ENCODE data around the gene WDR88. TPM values are rescaled to one million over a fixed set of nuclear protein-coding genes. Genes with fewer than 3 reads are reported as not detected.

Gene WDR88
- total and polyA plus RNA-seq, 2 of the 8 experiments (the other 6 are each of a cell fraction or from before 2014, with no cell fraction given): not detected

- Histone ChIP-seq H3K4ac (replicated peaks; ENCODE audit: insufficient read length, low read depth, low read length) (no peak overlapping the region), H3K9me3 (ENCODE audit: insufficient read depth in 2 of 2, low read depth in 1 of 2, low read length in 1 of 2) (peaks cover 0 to 5% of the 10 kb centered on the region in 2 experiments; a peak in 1 of 4 replicates), H2BK15ac (ENCODE audit: low read length) (no peak overlapping the region), H3K14ac (ENCODE audit: insufficient read length) (no peak overlapping the region), H4K91ac (replicated peaks; ENCODE audit: insufficient read length, low read length) (no peak overlapping the region), H2BK5ac (ENCODE audit: low read depth, low read length) (no peak overlapping the region), H3K79me2 (ENCODE audit: control insufficient read depth in 1 of 2, insufficient read depth in 2 of 2, low read length in 2 of 2) (no peaks in the 10 kb centered on the region), H3K4me3 (ENCODE audit: extremely low read depth in 1 of 4, insufficient read depth in 2 of 4, low read depth in 3 of 4, low read length in 4 of 4) (no peak overlapping the region), H2BK120ac (replicated peaks; ENCODE audit: low read depth, low read length) (no peak overlapping the region), H2AFZ (ENCODE audit: low read length) (no peak overlapping the region), H3K18ac (ENCODE audit: extremely low read depth, low read length) (no peak overlapping the region), H3K9ac (replicated peaks in 1 of 4; ENCODE audit: extremely low read depth in 1 of 4, low read depth in 3 of 4, low read length in 3 of 4) (no peak overlapping the region), H3K23ac (ENCODE audit: insufficient read length) (no peak overlapping the region), H2AK5ac (ENCODE audit: low read depth, low read length) (no peak overlapping the region), H3K27ac (ENCODE audit: low read depth, low read length) (no peak overlapping the region), H3K36me3 (ENCODE audit: control insufficient read depth in 2 of 4, insufficient read depth in 4 of 4, low read length in 3 of 4) (no peaks in the 10 kb centered on the region), H2BK12ac (ENCODE audit: low read depth, low read length) (no peak overlapping the region), H3K79me1 (ENCODE audit: low read depth, low read length) (no peaks in the 10 kb centered on the region), H4K20me1 (replicated peaks in 1 of 2; ENCODE audit: control insufficient read depth in 1 of 2, insufficient read depth in 2 of 2, low read length in 2 of 2) (no peaks in the 10 kb centered on the region), H3K56ac (replicated peaks; ENCODE audit: insufficient read length, low read depth, low read length) (no peak overlapping the region), H4K5ac (ENCODE audit: insufficient read length, low read depth, low read length) (no peak overlapping the region), H3K4me2 (ENCODE audit: insufficient read depth in 1 of 2, low read depth in 2 of 2, low read length in 2 of 2) (no peak overlapping the region), H2BK20ac (ENCODE audit: low read length) (no peak overlapping the region), H3K27me3 (replicated peaks in 1 of 4; ENCODE audit: control insufficient read depth in 3 of 4, extremely low read depth in 1 of 4, insufficient read depth in 3 of 4, low read length in 3 of 4) (no peaks in the 10 kb centered on the region), H3K4me1 (replicated peaks in 1 of 4; ENCODE audit: control insufficient read depth in 3 of 4, insufficient read depth in 4 of 4, low read length in 3 of 4) (no peaks in the 10 kb centered on the region), H3K23me2 (ENCODE audit: low read depth, low read length) (0 out of 2 replicates have a peak, but pooled peaks cover 2% of the 10 kb centered on the region), H4K8ac (ENCODE audit: extremely low read depth, insufficient read depth, low read length) (no peak overlapping the region; the same call in 1 of the 2 replicates)
- FAIRE-seq (no peak), DNase-seq (ENCODE audit: low read depth in 1 of 2, low spot score in 2 of 2) (no peak)
- ChIA-PET CTCF (ENCODE audit: partially characterized antibody) (interaction anchor here (0.6 to 3.8 kb wide), 4 partner anchors 11 to 77 kb away, joined by 3 to 12 read pairs (median 8); no protein-coding TSS in a partner anchor), POLR2A (ENCODE audit: partially characterized antibody) (interaction anchor here (1.1 to 3.5 kb wide), 2 partner anchors 19 to 23 kb away, joined by 3 to 15 read pairs; no protein-coding TSS in a partner anchor)
- 89% methylated on average over 3 of the region's 3 CpGs; no CpG with 5 or more reads in 1 of the 2 experiments for WGBS, 2 experiments (ENCODE audit: extremely low coverage in 1 of 2, insufficient coverage in 1 of 2, insufficient read length in 1 of 2, insufficient replicate concordance in 2 of 2, low coverage in 1 of 2, low lambda C conversion rate in 2 of 2, missing lambda C conversion rate in 1 of 2)
- no peak for TF ChIP-seq FOSL1 (IDR thresholded peaks at IDR 0.05; ENCODE audit: insufficient read depth, low read depth, low read length)
- no peak for TF ChIP-seq ATF3 (IDR thresholded peaks at IDR 0.05; ENCODE audit: insufficient read depth, low read depth, low read length)
- no peak for TF ChIP-seq ATF2 (IDR thresholded peaks at IDR 0.05; ENCODE audit: low read length)
- no peak for TF ChIP-seq TAF1 (IDR thresholded peaks at IDR 0.05; ENCODE audit: low read depth, low read length)
- no peak for TF ChIP-seq RAD21 (IDR thresholded peaks at IDR 0.05 in 1 of 2, conservative IDR thresholded peaks at IDR 0.05 in 1 of 2; ENCODE audit: low read depth in 2 of 2, low read length in 2 of 2)
Measured at GRCh38 chr19:33157906-33158305, 26.0 kb downstream of the WDR88 start.

Data from H1 (cell line).